Smooth muscle cell of the brain vasculature (primary cell): ENCODE results near the gene TSFM.
"Not testable (repeated sequence)": the region's sequence is repeated elsewhere in the genome, so short reads cannot be mapped to it uniquely, and the experiment has no call there.

ENCODE experiments used
- DNase-seq: peaks from one replicate; pipeline ENCODE4 v3.0.0-alpha.2; 2012; ENCODE audit warnings: low read depth, low spot score

TSFM gene

DNA sequence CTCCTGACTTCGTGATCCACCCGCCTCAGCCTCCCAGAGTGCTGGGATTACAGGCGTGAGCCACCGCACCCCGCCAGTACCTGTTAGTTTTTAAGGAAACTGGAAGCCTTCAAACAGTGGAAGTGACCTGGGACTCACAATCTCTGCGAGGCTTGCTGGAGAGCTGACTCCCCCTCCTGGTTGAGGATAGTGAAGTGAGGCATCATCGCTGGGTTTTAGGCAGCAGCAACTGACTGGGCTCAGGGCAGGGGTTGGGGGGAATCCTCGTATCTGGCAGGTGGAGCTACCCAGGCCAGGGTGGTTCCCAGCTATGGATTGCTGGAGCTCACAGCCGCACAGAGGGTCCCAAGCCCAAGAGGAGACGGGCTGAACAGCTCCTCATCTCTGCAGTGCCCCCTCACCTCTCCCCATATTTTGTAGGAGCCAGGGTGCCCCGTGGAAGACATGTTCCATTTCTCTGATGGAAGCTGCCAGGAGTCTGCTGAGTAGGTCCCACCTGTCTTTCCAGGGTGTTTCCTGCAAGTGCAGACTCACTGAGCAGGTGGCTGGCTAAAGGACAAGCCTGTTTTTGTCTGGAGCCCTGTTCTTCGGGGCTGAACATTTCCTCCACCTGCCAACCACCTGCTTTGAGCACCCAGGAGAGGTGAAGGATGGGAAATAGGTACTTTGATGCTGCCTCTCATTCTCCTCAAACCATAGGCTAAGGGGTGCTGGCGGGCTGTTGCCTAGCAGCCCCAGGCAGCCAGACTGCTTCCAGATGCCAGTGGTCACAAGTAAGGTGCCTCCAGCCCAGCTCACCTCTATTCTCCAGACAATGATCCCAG, 32.8 kb downstream of the TSFM start:
- DNase-seq: no peak

DNA sequence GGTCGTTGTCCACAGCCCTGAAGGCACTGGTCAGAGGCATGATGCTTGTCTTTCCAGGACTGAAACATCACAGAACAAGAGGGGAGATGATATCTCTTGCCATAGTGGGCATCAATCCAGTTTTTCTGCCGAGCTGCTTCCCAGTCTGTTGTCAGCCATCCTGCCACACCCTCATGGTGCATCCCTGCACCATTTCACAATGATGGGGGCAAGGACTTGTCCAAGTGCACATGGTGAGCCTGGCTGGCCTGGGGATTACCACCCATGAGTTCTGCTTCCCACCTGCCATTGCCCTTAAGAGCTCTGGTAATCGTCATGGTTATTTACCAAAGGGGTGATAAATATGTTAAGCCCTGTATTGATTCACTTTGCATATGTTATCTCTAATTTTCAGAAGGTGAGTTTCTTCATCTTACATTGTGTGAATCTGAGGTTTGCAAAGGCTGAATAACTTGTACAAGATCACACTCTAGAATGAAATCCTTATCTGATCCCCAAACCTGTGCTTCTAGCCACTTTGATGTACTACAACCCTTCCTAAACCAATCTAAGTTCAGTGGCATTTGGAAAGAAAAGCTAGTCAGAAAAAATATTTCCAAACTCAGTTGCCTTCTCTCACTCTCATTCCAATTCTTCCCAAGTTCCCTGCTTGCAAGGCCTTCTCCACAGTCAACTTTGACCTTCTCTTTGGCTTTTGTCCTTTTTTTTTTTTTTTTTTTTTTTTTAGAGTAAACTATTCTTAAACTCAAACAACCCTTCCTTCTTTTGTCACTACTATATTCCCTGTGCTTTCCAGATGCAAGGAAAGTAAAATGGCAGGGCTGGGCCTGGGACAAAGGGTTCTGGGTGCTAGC, 33.6 kb downstream of the TSFM start:
- no peak for DNase-seq

GRCh38 chr12:57816855-57817151, 34.2 kb downstream of the TSFM start:
- DNase-seq: no peak

DNA sequence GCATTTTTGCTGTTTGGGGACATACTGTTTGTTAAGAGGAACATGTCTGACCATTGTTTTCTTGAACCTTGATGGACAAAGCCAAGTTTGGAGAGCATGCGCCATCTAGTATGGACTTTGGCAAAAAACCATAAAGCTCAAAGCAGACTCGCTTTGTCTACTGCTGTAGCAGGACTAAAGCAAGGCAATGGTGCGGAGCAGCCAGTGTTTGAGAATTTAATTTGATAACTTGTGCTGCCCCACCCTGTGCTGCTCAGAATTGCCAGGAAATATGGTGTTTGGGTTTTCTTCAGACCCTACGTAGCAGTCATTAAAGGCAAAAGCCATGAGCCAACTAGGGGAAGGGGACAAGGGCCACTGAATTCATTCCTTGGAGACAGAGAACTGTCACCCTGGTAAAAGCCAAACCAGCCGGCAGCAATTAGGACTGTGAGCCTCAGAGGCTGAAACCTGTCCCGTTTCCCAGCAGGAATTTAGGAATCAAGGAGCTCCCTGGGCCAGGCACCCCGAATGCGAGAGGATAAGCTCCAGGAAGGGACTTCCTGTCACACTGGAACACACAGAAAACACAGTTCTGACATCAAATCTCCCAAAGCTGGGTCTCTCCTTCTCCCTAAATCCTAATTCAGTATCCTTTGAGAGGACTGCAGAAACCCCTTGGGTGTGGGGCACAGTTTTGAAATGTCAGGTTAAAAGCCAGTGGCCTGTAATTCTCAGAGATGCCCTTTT, 34.8 kb downstream of the TSFM start:
- DNase-seq: no peak

DNA sequence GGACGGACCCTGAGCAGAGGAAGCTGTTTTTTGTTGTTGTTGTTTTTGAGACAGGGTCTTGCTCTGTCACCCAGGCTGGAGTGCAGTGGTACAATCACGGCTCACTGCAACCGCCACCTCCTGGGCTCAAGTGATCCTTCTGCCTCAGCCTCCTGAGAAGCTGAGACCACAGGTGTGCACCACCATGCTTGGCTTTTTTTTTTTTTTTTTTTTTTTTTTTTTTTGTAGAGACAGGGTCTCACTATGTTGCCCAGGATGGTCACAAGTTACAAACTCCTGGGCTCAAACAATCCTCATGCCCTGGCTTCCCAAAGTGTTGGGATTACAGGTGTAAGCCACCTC, 35.4 kb downstream of the TSFM start:
- DNase-seq: not testable (repeated sequence)

GRCh38 chr12:57820119-57820518, 37.5 kb downstream of the TSFM start:
- not testable (repeated sequence) for DNase-seq

GRCh38 chr12:57821015-57821414, 38.4 kb downstream of the TSFM start:
- DNase-seq: not testable (repeated sequence)

GRCh38 chr12:57821474-57822214, 39.1 kb downstream of the TSFM start:
- no peak for DNase-seq

- no peak for DNase-seq
Observed at GRCh38 chr12:57822392-57823130, 40.0 kb downstream of the TSFM start.

GRCh38 chr12:57823131-57823907, 40.7 kb downstream of the TSFM start:
- DNase-seq: no peak

DNA sequence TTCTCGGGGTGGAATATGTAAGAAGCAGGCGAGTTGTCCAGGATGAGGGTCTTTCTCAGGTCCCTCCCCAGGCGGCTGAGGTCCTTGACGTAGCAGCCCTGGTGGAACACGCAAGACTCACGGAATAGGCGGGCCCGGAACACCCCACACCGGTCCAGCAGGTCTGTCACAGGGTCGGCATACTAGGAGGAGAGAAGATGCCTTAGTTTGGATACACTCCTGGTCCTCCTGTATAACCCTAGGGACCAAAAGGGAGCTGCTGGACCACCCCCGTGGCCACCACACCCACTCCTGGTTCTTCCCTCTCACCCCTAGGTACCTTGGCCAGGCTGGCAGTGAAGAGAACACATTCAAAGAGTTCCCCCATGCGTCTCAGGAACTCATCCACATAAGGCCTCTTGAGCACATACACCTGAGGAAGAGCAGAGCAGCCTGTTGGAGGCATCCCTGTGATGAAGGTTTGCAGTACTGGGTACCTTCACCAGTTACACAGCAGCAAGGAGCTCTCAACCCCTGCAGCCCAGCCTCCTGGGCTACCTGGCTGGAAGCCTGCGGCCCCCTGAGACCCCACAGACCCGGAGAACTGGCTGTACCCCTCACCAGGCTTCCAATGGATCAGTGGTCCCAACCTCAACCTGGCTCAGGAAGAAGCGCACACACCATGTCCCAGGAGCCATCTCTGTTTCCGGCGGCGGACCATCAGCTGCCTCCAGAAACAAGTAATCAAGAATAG, 41.5 kb downstream of the TSFM start:
- DNase-seq: no peak

- DNase-seq: no peak
Observed at GRCh38 chr12:57825451-57825850, 42.9 kb downstream of the TSFM start.

GRCh38 chr12:57826400-57826799, 43.8 kb downstream of the TSFM start:
- DNase-seq: no peak

- DNase-seq: no peak
Observed at GRCh38 chr12:57826966-57827365, 44.4 kb downstream of the TSFM start.

- DNase-seq: no peak
Observed at GRCh38 chr12:57829025-57829777, 46.6 kb downstream of the TSFM start.

- DNase-seq: no peak
Observed at GRCh38 chr12:57830393-57830792, 47.8 kb downstream of the TSFM start.

- DNase-seq: no peak
Observed at GRCh38 chr12:57832966-57833365, 50.4 kb downstream of the TSFM start.

GRCh38 chr12:57833672-57834071, 51.1 kb downstream of the TSFM start:
- no peak for DNase-seq
